VCaP (cell line): ENCODE measurements around the gene TUBGCP3.
"Not testable (repeated sequence)": the region's sequence is repeated elsewhere in the genome, so short reads cannot be mapped to it uniquely, and the experiment has no call there.

ENCODE experiments used
- H3K27ac ChIP-seq: fragments of 450-650 bp; 2 replicates; pipeline ENCODE4 v1.5.1; 2017
- TF ChIP-seq, protein P1 (sequence below): fragments of 450-650 bp; conservative IDR thresholded peaks from 2 replicates; pipeline ENCODE4 v1.5.1; 2017; ENCODE audit warnings: mild to moderate bottlenecking, moderate library complexity

The TUBGCP3 gene

DNA sequence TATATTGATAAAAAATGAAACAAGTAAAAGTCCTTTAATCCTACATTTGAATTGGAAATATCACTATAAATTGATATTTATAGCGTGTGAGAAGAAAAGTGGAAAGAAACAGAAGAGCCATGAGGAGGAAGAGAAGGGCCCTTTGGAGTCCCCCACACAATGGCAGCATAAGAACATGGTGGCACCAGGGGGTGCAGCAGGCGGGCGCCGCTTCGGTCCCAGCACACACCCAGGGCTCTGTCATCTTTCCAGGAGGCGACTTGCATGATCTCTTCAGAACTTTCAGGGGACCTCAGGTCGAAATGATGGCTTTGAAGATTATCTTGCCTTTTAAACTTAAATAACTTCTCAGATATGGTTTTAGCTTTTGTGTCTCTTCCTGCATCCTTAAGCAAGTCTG is 91.8 kb downstream of the TUBGCP3 start:
- TF ChIP-seq, protein P1, sequence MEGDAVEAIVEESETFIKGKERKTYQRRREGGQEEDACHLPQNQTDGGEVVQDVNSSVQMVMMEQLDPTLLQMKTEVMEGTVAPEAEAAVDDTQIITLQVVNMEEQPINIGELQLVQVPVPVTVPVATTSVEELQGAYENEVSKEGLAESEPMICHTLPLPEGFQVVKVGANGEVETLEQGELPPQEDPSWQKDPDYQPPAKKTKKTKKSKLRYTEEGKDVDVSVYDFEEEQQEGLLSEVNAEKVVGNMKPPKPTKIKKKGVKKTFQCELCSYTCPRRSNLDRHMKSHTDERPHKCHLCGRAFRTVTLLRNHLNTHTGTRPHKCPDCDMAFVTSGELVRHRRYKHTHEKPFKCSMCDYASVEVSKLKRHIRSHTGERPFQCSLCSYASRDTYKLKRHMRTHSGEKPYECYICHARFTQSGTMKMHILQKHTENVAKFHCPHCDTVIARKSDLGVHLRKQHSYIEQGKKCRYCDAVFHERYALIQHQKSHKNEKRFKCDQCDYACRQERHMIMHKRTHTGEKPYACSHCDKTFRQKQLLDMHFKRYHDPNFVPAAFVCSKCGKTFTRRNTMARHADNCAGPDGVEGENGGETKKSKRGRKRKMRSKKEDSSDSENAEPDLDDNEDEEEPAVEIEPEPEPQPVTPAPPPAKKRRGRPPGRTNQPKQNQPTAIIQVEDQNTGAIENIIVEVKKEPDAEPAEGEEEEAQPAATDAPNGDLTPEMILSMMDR = no peak

DNA sequence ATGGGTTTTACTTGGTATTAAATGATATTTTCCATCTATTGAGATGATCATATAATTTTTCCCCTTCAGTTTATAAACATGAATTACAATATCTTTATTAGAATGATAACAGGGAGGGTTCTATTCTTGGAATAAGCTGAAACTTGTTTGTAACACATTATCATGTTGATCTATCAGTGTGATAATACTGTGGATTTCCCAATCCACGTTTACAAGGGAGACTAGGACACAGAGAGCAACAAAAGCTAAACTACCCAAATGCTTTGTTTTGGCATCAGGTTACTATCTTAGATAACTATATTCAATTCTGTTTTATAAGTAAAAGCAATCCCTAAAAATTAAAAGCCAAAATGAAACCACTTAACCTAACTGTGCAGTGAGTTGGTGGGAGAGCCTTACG is 92.5 kb downstream of the TUBGCP3 start:
- no peak overlapping the region for H3K27ac ChIP-seq
- TF ChIP-seq, protein P1 = no peak

More for the DNA sequence above, 91.8 kb downstream of the TUBGCP3 start:
- H3K27ac ChIP-seq = no peak overlapping the region

DNA sequence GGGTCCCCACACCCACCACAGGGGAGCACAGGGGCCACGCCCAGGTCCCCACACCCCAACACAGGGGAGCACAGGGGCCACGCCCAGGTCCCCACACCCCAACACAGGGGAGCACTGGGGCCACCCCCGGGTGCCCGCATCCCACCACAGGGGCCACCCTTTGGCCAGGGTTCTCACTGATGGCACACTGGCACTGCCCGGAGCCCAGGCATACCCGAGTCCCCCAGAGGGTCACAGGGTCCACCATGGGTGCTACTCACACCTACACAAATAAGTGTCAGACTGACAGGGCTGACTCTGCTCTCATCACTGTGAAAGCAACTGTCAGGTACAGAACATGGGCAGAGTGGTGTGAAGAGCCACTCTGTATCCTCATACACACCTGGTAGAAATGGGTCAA is 98.8 kb downstream of the TUBGCP3 start:
- no peak overlapping the region for H3K27ac ChIP-seq
- TF ChIP-seq, protein P1 = no peak

DNA sequence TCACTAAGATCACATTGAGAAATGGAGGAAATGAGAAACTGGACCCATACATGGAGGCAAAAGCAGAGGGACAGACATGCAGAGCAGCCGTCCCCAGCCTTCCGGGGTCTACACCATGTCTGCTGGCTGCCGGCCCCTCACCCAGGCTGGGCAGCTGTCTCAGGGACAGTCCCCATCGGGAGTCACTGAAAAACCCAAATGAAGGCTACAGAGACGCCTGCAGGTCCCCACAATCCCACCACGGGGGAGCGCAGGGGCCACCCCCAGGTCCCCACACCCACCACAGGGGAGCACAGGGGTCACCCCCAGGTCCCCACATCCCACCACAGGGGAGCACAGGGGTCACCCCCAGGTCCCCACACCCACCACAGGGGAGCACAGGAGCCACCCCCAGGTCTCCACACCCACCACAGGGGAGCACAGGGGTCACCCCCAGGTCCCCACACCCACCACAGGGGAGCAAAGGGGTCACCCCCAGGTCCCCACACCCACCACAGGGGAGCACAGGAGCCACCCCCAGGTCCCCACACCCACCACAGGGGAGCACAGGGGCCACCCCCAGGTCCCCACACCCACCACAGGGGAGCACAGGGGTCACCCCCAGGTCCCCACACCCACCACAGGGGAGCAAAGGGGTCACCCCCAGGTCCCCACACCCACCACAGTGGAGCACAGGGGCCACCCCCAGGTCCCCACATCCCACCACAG is 99.5 kb downstream of the TUBGCP3 start:
- not testable (repeated sequence) for H3K27ac ChIP-seq

DNA sequence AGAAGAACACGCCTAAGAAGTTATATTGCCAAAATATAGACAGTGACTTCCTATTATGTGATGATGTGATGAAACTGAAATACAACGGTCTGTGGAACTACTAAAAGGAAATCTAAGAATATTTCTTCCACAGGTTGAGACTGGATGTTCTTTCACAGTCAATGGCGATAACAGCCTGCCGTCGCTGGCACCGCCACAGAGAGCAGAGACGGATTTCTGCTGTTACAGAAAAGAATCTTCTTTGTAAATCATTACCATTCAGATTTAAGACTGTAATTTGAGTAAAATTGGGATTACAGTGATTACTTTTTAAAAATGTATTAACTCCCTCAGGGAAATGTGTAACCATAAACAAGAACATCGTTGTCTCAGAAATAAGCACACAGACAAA is 100.8 kb downstream of the TUBGCP3 start:
- no peak overlapping the region for H3K27ac ChIP-seq
- TF ChIP-seq, protein P1 = no peak

DNA sequence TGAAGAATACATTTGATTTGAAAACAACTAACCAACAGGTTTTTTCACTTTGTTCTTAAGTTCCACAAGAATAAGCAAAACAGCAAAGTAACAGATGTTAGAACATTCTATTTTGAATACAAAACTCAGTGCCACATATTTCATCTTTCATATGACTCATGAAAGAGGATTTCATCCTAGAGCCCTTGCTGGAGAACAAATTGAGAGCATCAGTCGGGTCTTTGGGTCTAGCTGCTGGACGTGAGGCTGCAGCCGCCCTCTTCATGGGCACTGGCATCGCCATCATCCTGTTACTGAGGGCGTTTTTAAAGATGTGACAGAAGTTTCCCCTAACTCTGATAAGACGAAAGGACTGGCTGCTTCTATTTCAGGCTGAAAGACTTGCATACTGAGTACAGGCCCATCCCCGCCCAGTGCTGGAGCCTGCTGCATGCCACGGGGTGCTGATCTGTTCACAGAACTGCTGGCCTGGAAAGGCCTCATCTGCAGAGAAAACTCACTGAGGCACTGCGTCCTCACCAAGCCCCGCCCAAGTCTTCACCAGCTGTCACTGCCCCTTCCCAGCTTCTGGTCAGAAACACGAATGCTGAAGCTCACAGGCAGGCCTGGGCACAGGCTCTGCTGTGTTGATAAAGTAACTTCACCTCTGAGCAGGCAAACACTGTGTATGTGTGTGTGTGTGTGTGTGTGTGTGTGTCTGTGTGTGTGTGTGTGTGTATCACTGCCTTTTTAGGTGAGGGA is 101.4 kb downstream of the TUBGCP3 start:
- TF ChIP-seq, protein P1 = no peak
- no peak overlapping the region for H3K27ac ChIP-seq

DNA sequence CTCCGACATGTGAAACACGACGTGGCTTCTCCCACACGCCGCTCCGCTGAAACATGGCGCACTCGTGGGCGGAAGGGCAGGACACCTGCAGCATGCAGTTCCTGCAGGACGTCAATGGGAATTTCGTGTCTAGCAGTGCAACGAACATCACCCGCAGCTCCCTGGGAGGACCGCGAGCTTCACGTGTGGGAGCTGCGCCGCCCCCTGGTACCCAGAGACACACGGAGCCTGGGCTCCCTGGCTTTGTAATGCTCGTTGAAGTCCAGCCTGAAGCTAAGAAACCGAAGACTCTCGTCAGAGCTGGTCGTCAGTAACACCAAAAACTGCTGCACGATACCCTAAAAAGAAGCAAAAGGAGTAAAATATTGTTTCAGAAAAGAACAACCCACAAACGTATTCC is 102.1 kb downstream of the TUBGCP3 start:
- H3K27ac ChIP-seq = not testable (repeated sequence)

DNA sequence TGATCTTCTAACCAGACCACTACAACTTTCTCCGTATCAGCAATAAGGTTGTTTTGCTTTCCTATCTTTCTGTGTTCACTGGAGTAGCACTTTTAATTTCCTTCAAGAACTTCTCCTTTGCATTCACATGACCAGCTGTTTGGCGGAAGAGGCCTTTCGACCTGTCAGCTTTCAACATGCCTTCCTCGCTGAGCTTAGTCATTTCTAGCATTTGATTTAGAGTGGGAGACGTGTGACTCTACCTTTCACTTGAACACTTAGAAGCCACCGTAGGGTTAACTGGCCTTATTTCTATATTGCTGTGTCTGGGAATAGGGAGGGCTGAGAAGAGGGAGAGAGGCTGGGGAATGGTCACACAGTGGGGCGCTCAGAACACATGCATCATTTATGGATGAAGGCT is 104.7 kb downstream of the TUBGCP3 start:
- TF ChIP-seq, protein P1 = no peak
- no peak overlapping the region for H3K27ac ChIP-seq
